ENCODE results near the gene TNFRSF17. TPM values are rescaled to one million over a fixed set of nuclear protein-coding genes. Genes with fewer than 3 reads are reported as not detected.
"Not testable (repeated sequence)": the region's sequence is repeated elsewhere in the genome, so short reads cannot be mapped to it uniquely, and the experiment has no call there.

The TNFRSF17 gene
- not detected for total RNA-seq

DNA sequence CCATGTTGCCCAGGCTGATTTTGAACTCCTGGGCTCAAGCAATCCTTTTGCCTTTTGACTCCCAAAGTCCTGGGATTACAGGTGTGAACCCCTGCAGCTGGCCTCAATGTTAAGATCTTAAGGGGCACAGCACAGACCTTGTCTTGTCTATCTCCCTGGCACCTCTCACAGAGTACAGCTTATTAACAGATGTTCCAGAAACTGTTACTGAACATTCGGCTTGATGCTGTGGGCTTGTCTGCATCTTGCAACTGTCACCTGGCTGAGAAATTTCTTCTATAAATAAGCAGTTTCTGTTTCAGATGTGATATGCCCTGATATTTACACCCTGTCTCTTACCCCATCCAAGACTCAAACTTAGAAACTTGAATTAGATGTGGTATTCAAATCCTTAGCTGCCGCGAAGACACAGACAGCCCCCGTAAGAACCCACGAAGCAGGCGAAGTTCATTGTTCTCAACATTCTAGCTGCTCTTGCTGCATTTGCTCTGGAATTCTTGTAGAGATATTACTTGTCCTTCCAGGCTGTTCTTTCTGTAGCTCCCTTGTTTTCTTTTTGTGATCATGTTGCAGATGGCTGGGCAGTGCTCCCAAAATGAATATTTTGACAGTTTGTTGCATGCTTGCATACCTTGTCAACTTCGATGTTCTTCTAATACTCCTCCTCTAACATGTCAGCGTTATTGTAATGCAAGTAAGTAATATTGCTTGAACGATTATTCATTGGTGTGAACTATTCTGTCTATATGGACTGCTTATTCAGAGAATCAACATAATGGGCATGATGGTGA, at the start of gene TNFRSF17:
Gene TNFRSF17 (plus strand): TSS at position 450 of the 791 bp plus-strand sequence. CDS start 115 bp downstream, at position 565.
- Mint-ChIP-seq H3K27me3 (no peaks in the 10 kb centered on the region), H3K4me3 (no peak within 1 kb of the TSS), H3K36me3 (no peaks in the 10 kb centered on the region), H3K4me1 (ENCODE audit: low read depth in 2 of 2) (no peaks in the 10 kb centered on the region), H3K9me3 (no peaks in the 10 kb centered on the region), H3K27ac (no peak within 1 kb of the TSS)
- DNase-seq (ENCODE audit: low spot score) = no peak
- no peak for ATAC-seq

DNA sequence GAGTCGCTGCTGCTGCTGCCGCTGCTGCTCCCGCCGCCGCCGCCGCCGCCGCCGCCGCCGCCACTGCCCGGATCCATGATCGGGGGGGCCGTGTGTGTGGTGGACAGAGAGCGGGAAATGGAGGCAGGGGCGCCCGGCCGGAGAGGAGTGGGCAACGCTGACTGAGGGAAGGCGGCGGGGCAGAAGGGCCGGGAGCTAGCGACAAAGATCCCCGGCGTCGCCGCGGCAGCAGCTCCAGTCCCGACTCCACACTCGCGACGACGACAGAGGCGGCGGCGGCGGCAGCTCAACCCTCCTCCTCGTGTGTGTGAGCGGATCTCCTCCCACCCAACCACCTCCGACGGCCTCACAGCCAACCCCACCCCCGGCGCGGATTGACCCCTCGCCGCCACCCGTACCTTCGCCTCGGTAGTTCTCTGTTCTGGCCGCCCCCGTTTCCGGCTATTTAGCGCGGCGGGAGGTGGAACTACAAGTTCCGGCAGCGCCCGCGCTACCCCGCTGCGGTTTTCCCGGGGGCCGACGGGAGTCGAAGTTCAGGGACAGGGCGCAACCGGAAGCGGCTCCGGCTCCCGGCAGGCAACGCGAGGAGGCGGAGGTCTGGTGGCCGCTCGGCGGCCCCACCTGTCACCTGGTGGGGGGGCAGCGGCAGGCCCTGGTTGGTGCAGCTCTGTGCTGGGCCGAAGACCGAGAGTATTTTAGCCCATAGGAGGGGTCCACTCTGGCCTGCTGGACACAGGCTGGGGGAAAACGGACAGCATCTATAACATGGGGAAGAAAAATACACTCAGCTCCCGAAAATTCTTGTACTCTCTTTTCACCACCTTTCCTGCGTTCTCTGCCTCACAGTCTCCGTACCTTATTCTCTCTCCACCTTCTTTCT, 49.1 kb upstream of the TNFRSF17 start, which contains the start of gene GSPT1:
Gene GSPT1 (minus strand): TSS at position 313 of the 880 bp plus-strand sequence. CDS start 236 bp downstream, at position 77.
- ATAC-seq (peak; percentile 97), DNase-seq (ENCODE audit: low spot score) (peak; percentile 100)
- Mint-ChIP-seq H3K27me3 (no peaks in the 10 kb centered on the region), H3K9me3 (no peaks in the 10 kb centered on the region), H3K36me3 (peaks cover 19% of the 10 kb centered on the region), H3K4me1 (ENCODE audit: low read depth in 2 of 2) (peaks cover 28 to 33% of the 10 kb centered on the region in 2 donors), H3K27ac (peak within 1 kb of the TSS; percentile 75 to 88), H3K4me3 (peak within 1 kb of the TSS; percentile 92)

DNA sequence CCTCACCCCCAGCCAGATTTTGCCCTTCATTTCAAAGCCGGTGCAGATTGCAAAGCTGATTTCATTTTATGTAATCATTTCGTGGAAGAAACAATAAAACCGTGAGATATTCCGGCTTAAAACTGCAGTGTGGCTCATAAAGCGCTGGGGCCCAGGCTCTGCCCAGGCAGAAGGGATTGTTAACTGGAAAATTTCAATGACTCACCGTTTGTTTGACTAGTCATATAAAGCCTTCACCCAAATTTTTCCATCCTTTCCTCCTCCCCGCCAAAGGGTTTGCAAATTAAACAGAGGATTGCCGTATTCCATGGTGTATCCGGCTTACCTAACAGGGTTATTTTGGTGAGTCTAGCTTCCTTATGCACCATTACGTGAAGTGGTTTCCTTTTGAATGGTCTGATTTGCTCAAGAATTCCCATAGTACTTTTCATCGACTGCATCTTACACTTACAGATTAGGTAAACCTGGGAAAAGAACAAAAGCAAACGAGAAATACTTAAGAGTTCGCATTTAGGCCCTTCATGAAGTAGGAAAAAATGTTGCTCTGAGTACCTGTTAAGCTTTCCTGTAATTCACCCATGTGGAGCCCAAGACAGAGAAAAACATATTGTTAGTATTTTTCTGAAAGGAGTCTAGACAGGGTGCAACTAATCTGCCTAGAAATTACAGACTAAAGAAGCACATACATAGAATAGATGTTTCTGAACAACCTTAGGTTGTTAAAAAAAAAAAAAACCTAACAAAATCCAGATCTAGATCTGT, 48.3 kb upstream of the TNFRSF17 start:
- H3K9me3 Mint-ChIP-seq = no peaks in the 10 kb centered on the region
- no peaks in the 10 kb centered on the region for H3K27me3 Mint-ChIP-seq
- H3K4me1 Mint-ChIP-seq (ENCODE audit: low read depth in 2 of 2) = peaks cover 28 to 32% of the 10 kb centered on the region in 2 donors
- ATAC-seq (no peak), DNase-seq (ENCODE audit: low spot score) (no peak)
- peak overlapping the region; percentile 70 to 88 for H3K27ac Mint-ChIP-seq
- H3K36me3 Mint-ChIP-seq = peaks cover 19% of the 10 kb centered on the region
- peak overlapping the region; percentile 85 for H3K4me3 Mint-ChIP-seq

DNA sequence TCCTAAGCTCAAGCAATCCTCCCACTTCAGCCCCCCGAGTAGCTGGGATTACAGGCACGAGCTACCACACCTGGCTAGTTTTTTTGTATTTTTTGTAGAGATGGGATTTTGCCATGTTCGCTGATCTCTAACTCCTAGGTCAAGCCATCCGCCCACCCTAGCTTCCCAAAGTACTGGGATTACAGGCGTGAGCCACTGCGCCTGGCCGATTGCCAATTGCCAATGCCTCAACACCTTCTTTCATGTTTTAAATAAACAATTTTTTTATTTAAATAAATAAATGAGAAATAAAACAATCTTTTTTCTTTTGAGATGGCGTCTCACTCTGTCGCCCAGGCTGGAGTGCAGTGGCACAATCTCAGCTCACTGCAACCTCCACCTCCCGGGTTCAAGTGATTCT, 41.0 kb upstream of the TNFRSF17 start:
- not testable (repeated sequence) for DNase-seq (ENCODE audit: low spot score); H3K36me3 Mint-ChIP-seq; H3K4me1 Mint-ChIP-seq (ENCODE audit: low read depth in 2 of 2); H3K4me3 Mint-ChIP-seq; ATAC-seq; H3K9me3 Mint-ChIP-seq; H3K27ac Mint-ChIP-seq; H3K27me3 Mint-ChIP-seq

DNA sequence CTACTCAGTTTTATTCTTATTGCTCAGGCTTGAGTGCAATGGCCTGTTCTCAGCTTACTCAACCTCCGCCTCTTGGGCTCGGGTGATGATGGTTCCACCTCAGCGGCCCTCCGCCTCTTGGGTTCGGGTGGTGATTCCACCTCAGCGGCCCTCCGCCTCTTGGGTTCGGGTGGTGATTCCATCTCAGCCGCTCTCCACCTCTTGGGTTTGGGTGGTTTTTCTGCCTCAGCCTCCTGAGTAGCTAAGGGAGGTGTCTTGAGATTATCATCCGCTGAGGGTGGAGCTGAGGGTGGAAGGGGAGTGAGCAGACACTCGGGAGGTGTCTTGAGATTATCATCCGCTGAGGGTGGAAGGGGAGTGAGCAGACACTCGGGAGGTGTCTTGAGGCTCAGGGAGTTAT, 37.7 kb upstream of the TNFRSF17 start:
- H3K27ac Mint-ChIP-seq; H3K4me1 Mint-ChIP-seq (ENCODE audit: low read depth in 2 of 2); H3K27me3 Mint-ChIP-seq; DNase-seq (ENCODE audit: low spot score); H3K36me3 Mint-ChIP-seq; H3K4me3 Mint-ChIP-seq; H3K9me3 Mint-ChIP-seq; ATAC-seq: not testable (repeated sequence)

DNA sequence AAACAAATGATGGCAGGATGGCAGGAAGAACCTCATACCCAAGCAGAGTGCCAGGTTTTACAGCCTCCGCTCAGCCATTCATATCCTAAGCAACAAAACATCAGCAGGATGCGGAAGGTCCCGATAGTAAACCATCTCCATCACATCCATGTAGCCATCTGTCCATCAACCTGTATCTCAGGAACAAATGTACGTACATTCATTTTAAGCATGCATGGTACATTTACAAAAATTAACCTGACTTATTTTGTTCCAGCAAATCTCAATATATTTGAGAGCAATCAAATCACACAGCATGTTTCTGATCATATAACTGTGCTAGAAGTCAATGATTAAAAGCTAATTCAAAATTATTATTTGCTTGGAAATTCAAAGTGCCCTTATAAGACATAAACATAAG, 23.1 kb upstream of the TNFRSF17 start, which contains the start of gene NPIPB2:
Gene NPIPB2 (minus strand): TSS at position 101 of the 400 bp plus-strand sequence. CDS start 0 bp downstream, at position 101.
- not testable (repeated sequence) for H3K9me3 Mint-ChIP-seq; DNase-seq (ENCODE audit: low spot score); H3K27me3 Mint-ChIP-seq; H3K4me3 Mint-ChIP-seq; H3K27ac Mint-ChIP-seq; H3K4me1 Mint-ChIP-seq (ENCODE audit: low read depth in 2 of 2); ATAC-seq; H3K36me3 Mint-ChIP-seq

DNA sequence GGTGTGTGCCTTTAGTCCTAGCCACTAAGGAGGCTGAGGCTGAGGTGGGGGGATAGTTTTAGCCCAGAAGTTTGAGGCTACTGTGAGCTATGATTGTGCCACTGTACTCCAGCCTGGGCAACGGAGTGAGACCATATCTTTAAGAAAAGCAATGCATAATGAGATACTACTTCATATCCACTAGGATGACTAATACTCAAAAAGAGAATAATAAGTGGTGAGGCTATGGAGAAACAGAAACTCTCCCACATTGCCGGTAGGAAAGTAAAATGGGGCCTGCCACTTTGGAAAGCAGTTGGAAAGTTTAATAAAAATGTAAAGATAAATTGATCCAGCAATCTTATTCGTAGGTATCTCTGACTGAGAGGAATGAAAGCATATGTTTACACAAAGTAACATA, 18.6 kb upstream of the TNFRSF17 start:
- Mint-ChIP-seq H3K27me3 (no peaks in the 10 kb centered on the region), H3K36me3 (no peaks in the 10 kb centered on the region), H3K9me3 (no peaks in the 10 kb centered on the region), H3K4me3 (no peak overlapping the region), H3K27ac (no peak overlapping the region), H3K4me1 (ENCODE audit: low read depth in 2 of 2) (no peaks in the 10 kb centered on the region)
- no peak for ATAC-seq
- DNase-seq (ENCODE audit: low spot score) = no peak

DNA sequence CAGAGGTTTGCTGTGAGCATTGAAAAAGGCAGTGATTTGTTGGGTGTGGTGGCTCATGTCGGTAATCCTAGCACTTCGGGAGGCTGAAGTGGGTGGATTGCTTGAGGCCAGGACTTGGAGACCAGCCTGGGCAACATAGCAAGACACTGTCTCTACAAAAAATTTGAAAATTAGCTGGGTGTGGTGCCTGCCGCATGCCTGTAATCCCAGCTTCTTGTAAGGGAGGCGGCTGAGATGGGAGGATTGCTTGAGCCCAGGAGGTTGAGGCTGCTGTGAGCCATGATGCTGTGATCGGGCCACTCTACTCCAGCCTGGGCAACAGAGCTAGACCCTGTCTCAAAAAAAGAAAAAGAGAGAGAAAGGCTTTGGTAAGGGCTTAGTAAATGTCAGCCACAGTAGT, 16.2 kb upstream of the TNFRSF17 start:
- no peak for ATAC-seq
- H3K27ac Mint-ChIP-seq = no peak overlapping the region

DNA sequence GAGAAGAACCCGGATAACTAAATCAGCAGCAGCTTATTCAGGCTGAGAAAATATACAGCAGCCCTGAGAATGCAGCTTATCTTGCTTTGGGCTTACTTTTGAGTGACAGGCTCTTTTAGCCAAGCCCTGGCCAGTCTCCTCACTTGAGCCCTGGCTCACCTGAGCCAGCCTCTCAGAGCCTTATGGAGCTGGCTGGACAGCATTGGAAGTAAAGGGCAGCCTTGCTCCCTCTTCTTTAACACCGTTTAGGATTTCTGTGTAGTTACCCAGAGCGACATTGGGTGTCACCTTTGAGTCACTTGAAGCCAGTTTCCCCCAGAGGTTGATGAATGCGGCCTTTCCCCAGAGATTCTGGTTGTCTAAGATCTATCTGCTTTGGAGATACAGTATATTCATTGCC, 15.5 kb upstream of the TNFRSF17 start:
- no peaks in the 10 kb centered on the region for H3K4me1 Mint-ChIP-seq (ENCODE audit: low read depth in 2 of 2)

More for the DNA sequence above, 16.2 kb upstream of the TNFRSF17 start:
- H3K36me3 Mint-ChIP-seq = no peaks in the 10 kb centered on the region
- H3K4me1 Mint-ChIP-seq (ENCODE audit: low read depth in 2 of 2) = no peaks in the 10 kb centered on the region
- no peak overlapping the region for H3K4me3 Mint-ChIP-seq
- DNase-seq (ENCODE audit: low spot score) = no peak
- no peaks in the 10 kb centered on the region for H3K27me3 Mint-ChIP-seq
- H3K9me3 Mint-ChIP-seq = no peaks in the 10 kb centered on the region

DNA sequence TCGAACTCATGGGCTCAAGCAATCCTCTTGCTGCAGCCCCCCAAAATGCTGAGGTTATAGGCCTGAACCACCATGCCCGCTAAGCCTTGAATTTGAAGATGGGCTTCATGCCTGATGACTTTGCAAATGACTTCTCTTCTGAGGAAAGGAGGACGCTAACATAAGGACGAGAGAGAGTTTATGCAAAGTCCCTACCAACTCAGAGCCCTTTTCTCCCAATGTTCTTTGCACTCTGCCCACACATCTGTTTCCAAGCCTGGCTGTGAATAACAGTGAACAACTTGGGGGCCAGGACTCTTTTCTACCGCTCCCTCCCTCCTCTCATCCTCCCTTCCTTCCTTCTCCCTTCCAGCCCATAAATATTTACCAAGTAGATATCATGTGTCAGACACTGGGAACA, 14.6 kb upstream of the TNFRSF17 start:
- no peaks in the 10 kb centered on the region for H3K9me3 Mint-ChIP-seq
- DNase-seq (ENCODE audit: low spot score) = no peak
- H3K27me3 Mint-ChIP-seq = no peaks in the 10 kb centered on the region
- H3K27ac Mint-ChIP-seq = no peak overlapping the region
- H3K36me3 Mint-ChIP-seq = no peaks in the 10 kb centered on the region
- no peaks in the 10 kb centered on the region for H3K4me1 Mint-ChIP-seq (ENCODE audit: low read depth in 2 of 2)
- ATAC-seq = no peak
- H3K4me3 Mint-ChIP-seq = no peak overlapping the region

More for the DNA sequence above, 15.5 kb upstream of the TNFRSF17 start:
- Mint-ChIP-seq H3K36me3 (no peaks in the 10 kb centered on the region), H3K27ac (no peak overlapping the region), H3K9me3 (no peaks in the 10 kb centered on the region), H3K4me3 (no peak overlapping the region), H3K27me3 (no peaks in the 10 kb centered on the region)
- ATAC-seq (peak in 1 of 2 donors; percentile 48), DNase-seq (ENCODE audit: low spot score) (no peak)

DNA sequence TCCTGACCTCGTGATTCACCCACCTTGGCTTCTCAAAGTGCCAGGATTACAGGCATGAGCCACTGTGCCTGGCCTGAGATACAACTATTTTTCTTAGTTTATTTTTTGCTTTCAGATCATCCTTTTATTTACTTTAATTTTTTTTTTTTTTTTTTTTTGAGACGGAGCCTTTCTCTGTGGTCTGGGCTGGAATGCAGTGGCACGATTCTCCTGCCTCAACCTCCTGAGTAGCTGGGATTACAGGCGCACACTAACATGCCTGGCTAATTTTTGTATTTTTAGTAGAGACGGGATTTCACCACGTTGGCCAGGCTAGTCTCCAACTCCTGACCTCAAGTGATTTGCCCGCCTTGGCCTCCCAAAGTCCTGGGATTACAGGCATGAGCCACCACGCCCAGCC, 11.4 kb upstream of the TNFRSF17 start:
- not testable (repeated sequence) for H3K27ac Mint-ChIP-seq; H3K27me3 Mint-ChIP-seq; DNase-seq (ENCODE audit: low spot score); H3K4me1 Mint-ChIP-seq (ENCODE audit: low read depth in 2 of 2); H3K9me3 Mint-ChIP-seq; H3K36me3 Mint-ChIP-seq; H3K4me3 Mint-ChIP-seq; ATAC-seq

DNA sequence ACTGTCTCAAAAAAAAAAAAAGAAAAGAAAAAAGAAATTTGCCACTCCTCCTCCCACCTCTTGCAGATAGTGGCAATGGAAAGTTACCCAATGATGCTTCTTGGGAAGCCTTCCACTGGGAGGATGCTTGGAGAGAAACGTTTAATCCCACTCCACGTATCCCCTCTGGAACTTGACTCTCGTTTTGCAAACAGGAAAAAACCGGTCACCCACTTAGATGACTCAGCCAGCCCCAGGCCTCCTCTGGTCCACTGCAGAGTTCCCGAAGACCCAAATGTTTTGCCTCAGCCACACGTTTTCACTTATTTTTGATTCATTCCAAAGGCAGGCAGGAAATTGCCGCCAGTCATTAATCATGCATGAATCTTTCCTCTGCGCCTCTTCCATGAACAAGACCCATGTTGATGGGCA, 9.3 kb upstream of the TNFRSF17 start:
- Mint-ChIP-seq H3K27me3 (no peaks in the 10 kb centered on the region), H3K4me3 (no peak overlapping the region), H3K9me3 (no peaks in the 10 kb centered on the region), H3K4me1 (ENCODE audit: low read depth in 2 of 2) (no peaks in the 10 kb centered on the region), H3K27ac (no peak overlapping the region), H3K36me3 (no peaks in the 10 kb centered on the region)
- DNase-seq (ENCODE audit: low spot score) = no peak
- no peak for ATAC-seq

DNA sequence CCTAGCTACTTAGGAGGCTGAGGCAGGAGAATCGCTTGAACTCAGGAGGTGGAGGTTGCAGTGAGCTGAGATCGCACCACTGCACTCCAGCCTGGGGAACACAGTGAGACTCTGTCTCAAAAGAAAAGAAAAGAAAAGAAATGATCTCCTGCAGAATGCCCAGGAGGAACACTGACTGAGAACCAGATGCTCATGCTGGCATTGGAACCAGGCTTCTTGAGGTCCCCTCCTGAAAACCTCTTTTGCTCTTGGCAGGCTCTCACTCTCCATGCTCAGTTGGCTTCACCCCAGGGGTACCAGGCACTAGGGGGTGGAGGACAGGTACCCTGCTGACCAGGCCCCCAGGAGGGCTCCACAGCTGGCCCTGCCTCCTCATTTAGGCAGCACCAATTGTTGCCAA, 8.5 kb upstream of the TNFRSF17 start:
- Mint-ChIP-seq H3K27me3 (no peaks in the 10 kb centered on the region), H3K9me3 (no peaks in the 10 kb centered on the region)

More for the DNA sequence above, 8.5 kb upstream of the TNFRSF17 start:
- no peak overlapping the region for H3K4me3 Mint-ChIP-seq
- H3K4me1 Mint-ChIP-seq (ENCODE audit: low read depth in 2 of 2) = no peaks in the 10 kb centered on the region
- no peak for ATAC-seq
- H3K36me3 Mint-ChIP-seq = no peaks in the 10 kb centered on the region
- H3K27ac Mint-ChIP-seq = no peak overlapping the region
- no peak for DNase-seq (ENCODE audit: low spot score)
